GM19023 (cell line): Measurements from ENCODE around the gene TEX44.
A peak's percentile ranks its signal among the peaks of the same experiment; 100 is the strongest.
"Not testable (repeated sequence)": the region's sequence is repeated elsewhere in the genome, so short reads cannot be mapped to it uniquely, and the experiment has no call there.

Experiments used
- ATAC-seq: cut with Tn5 transposase; IDR thresholded peaks from one replicate; pipeline ENCODE4 v1.9.1; 2021; ENCODE audit warnings: mild to moderate bottlenecking, moderate library complexity; ENCODE audit not compliant: unreplicated experiment

The TEX44 gene

DNA sequence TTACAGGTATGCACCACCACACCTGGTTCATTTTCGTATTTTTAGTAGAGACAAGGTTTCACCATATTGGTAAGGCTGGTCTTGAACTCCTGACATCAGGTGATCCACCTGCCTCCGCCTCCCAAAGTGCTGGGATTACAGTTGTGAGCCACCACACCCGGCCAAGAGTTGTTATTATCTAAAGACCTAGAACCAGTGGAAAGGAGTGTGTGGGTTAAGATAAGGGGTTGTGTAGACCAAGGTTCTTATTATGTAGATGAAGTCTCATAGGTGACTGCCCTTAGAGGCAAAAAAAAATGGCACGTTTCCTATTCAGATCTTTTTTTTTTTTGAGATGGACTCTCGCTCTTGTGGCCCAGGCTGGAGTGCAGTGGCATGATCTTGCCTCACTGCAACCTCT is 21.7 kb upstream of the TEX44 start:
- not testable (repeated sequence) for ATAC-seq

DNA sequence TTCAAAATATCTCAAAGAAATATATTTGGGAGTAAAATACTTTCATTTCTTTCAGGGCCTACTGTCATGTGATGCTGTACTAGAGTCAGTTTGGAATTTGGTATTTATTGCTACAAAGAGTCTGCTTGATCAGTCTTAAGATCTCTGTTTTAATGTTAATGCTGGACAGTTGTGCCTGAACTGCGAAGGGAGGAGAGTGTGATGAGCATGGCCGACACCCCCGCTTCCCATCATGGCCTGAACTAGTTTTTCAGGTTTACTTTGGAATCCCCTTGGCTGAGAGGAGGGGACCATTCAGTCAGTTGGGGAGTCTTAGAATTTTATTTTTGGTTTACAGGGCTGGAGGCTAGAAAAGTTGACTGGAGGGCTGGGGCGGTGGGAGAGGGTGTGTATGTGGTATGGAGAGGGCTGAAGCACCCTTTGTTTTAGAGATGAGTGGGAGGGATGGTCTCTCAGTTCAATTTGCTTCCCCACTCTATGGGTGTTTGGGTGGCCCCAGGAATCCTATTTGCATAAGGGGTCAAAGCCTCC is 20.9 kb upstream of the TEX44 start:
- no peak for ATAC-seq

- no peak for ATAC-seq
Observed at GRCh38 chr2:231573096-231573495, 19.6 kb upstream of the TEX44 start.

DNA sequence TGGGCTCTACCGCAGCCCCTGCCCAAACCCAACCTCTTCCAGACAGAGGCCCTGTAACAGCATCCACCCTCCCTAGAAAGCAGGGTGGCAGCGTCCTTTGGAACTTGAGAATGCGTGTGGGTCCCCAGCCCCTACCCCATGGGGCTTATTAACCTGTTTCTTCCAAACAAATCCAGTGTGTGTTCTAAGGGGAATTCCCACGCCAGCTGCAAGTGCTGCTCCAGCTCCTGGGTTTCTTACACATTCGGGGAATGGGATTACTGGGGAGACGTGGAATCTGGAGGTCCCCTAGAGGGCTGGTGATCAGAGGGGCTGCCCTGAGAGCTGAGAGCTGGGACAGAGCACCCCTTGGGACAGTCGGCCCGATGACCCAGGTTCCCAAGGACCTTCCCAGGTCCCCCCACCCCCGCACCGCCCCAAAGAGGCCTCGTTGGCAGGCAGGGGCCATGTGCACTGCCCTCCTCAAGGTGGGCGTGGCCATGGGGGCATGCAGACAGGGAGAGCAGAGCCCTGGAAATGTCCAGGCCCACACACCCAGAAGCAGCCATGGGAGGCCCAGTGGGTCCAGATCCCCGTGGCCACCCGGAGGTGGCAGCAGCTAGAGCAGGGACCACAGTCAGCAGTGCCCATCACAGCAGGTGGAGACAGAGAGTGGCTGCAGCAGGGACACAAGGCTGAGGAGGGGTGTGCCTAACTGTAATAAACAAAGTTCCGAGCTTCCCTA is 18.8 kb upstream of the TEX44 start:
- no peak for ATAC-seq

- no peak for ATAC-seq
Observed at GRCh38 chr2:231575612-231576256, 16.9 kb upstream of the TEX44 start.

GRCh38 chr2:231576465-231576864 is 16.2 kb upstream of the TEX44 start:
- ATAC-seq: no peak

DNA sequence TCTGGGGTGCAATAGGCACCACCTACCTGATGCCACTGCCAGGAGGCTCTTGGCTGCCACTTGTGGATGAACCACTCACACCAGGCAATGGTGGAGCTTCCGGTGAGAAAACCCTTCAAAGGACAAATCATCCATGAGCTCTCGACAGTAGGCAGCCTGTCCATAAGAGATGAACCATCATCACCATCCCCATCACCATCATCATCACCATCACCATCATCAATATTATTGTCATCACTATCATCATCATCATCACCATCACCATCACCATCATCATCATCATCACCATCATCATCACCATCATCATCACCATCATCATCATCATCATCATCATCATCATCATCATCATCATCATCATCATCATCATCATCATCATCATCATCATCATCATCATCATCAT is 14.0 kb upstream of the TEX44 start:
- not testable (repeated sequence) for ATAC-seq

DNA sequence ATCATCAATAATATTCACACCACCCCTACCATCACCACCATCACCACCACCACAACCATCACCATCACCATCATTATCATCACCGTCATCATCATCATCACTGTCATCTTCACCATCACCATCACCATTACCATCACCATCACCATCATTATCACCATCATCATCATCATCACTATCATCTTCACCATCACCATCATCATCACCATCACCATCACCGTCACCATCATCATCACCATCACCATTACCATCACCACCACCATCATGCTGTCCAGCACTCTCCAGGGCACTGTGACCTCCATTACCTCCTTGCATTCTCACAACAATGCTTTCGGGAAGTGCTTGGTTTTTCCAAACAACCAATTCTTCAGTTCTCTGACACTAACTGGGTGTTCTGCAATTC is 13.1 kb upstream of the TEX44 start:
- ATAC-seq: no peak

- no peak for ATAC-seq
Observed at GRCh38 chr2:231581328-231581727, 11.3 kb upstream of the TEX44 start.

DNA sequence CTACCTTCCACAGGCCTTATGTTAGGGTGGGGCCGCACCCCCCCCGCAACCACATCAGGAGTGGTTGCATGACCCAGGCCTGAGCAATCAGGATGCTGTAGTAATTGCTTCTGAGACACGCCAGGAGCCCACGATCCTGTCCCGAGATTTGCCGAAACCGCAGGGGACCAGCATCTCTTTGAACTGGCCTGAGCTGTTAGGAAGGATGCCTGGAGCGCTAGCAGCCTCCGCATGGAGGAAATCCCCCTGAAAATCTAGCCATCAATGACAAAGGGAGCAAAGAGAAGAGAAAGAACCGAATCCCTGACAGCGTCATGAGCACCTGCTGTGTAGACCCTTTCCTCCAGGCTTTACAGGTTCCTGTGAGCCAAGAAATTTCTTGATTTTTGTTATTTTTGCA is 8.7 kb upstream of the TEX44 start:
- no peak for ATAC-seq

DNA sequence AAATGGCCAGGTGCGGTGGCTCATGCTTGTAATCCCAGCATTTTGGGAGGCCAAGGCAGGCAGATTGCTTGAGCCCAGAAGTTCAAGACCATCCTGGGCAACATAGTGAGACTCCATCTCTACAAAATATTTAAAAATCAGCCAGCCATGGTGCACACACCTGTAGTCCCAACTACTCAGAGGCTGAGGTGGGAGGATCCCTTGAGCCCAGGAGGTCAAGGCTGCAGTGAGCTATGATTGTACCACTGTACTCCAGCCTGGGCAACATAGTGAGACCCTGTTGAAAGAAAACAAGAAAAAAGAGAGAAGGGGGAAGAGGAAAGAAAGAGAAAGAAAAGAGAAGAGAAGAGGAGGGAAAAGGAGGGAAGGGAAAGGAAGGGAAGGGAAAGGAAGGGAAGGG is 4.9 kb upstream of the TEX44 start:
- ATAC-seq: not testable (repeated sequence)

- ATAC-seq: no peak
Observed at GRCh38 chr2:231589656-231590055, 3.0 kb upstream of the TEX44 start.

- no peak for ATAC-seq
Observed at GRCh38 chr2:231590614-231591013, 2.0 kb upstream of the TEX44 start.

DNA sequence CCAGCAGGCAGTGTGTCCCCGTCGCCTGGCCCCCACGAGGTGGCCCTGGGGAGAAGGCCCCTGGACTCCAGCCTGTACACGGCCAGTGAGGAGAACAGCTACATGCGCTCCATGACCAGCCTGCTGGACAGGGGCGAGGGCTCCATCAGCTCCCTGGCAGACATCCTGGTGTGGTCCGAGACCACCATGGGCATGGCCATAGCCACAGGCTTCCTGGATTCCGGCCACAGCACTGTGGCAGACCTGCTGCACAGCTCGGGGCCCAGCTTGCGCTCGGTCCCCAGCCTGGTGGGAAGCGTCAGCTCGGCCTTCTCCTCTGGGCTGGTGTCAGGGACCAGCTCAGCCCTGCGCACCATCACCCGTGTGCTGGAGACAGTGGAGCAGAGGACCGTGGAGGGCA is 1.0 kb downstream of the TEX44 start:
- ATAC-seq: no peak

DNA sequence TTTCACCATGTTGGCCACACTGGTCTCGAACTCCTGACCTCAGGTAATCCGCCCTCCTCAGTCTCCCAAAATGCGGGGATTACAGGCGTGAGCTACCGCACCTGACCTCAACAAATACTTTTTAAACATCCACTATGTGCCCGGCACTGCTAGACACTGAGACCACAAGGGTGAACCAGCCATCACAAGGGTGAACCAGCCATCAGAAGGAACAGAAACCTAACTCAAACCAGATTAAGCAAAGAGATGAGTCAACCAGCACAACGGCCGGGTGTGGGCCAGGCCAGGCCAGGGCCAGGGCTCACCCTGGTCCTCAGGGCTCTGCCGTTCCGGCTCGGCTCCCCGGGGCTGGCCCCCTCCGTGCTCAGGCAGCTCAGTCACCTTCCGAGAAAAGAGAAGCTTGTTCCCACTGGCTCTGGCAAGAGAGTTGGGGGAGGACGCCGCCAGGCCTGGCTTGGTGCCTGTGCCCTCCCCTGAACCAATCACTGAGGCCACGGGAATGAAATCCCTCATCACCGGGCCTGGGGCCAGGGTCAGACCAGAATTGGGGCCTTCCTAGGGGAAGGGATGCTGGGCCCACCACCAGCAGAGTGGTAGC is 4.4 kb downstream of the TEX44 start:
- ATAC-seq: peak; percentile 78

DNA sequence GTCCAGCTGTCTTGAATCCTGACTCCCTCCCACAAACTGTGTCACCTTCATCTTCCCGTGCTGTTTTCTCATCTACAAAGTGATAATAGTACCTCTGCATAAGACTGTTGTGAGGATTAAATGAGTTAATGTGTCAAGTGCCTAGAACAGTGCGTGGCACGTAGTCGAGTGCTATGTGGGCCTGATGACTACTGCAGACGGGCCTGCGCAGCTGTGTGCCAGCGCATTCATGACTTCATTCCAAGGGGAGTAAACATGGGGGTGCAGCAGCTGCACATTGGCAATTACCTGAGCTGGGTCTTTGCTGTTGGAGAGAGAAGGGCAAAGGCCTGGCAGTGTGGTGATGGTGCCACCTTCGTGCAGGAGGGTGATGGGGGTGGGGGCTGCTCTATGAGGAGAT is 5.0 kb downstream of the TEX44 start:
- no peak for ATAC-seq

DNA sequence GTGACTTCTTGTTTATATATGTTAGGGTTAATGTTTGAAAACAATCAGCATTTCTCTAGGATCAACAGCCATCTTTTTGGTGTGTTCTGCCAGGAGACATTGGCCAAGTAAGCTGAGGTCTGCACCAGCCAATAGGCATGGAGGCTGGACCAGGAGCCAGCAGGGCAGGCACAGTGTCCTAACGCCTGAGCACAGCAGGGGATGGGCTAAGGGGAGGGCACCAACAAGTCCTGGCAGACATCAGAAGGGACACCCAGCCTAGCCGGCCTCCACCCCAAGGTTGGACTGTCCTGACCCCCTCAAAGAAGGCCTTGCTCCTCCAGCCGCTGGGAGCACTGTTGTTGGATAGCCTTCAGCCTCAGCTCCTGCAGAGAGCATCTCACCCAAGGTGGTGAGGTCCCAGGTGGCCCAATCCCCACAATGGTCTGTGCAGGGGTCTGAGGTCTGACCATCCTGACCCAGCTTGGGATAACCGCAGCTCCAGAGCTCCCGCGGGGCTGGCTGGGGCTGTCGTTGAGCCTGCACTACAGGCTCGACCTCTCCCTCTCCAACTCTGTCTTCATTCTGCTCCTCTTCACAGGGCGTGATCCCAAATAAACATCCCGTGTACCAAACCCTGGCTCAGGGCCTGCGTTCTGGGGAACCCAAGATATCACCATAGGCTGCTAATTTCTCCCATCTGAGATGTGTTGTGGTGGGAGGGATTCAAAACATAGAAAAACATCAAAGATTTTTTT is 8.1 kb downstream of the TEX44 start:
- ATAC-seq: no peak

- ATAC-seq: peak; percentile 25
Observed at GRCh38 chr2:231601356-231602229, 8.9 kb downstream of the TEX44 start.

DNA sequence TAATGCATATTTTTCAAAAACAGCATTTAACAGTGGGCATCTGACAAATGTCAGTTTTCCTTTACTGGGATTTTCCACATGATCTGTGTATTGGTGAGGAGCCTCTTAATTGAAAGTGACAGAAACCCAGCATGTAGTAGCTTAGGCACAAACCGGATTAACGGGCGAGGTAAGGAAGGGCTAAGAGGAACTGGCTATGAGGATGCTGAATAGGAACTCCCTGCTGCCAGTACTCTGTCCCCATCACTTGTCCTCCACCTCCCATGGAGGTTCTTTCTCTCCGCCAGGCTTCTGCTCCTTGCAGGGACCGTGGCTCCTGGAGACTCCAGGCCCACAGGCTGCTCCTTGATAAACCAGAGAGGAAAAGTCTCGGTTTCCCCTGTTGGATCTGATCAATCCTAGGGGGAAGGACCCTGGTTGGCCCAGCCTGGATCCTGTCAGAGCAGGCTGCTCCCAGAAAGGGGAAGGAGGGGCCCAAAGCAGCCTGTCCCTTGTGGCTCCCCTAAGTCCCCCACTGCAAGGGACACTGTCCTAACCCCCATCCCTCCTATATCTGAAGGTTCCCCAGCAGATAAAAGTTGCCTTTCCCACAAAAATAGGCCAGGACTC is 10.3 kb downstream of the TEX44 start:
- no peak for ATAC-seq

DNA sequence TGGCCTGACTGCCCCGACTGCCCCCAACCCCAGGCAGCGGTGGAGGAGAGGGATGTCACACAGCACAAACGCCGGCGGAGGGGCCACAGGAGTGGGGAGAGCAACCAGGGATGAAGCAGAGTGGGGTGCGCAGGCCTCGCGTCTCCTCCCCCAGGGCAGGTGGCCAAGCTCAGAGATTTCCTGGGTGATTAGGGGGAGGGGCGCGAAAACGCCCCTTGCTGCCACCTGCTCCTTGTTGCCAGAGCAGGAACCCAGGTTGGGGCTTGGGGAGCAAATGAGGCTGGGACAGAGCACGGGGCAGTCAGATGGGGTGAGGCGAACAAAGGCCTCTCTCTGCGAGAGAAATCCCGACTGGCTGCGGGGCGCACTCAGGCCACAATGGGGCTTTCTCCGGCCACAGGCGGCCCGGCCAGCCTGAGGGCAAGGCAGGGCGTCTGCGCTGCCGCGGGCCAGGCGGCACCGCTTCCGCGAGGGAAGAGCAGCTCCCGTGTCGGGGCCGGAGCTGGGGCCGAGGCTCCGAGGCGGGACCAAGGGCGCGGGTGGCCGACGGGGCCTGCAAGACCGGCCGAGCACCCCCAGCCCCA is 11.5 kb downstream of the TEX44 start:
- ATAC-seq: peak; percentile 44
